SK-N-MC (cell line): Measurements from ENCODE around the gene FAM124A.

Experiments used
- EZH2 ChIP-seq: fragments of 200-600 bp; sonication (generic); IDR thresholded peaks from one replicate; pipeline ENCODE4 v1.6.1; 2017; ENCODE audit warnings: antibody characterized with exemption
- FOXP2 ChIP-seq: optimal IDR thresholded peaks from 2 replicates; pipeline ENCODE3; 2011; ENCODE audit warnings: mild to moderate bottlenecking, moderate library complexity; ENCODE audit not compliant: insufficient read depth; ENCODE audit errors: extremely low read length, control extremely low read depth
- POLR2AphosphoS5 ChIP-seq: IDR thresholded peaks from 2 replicates; pipeline ENCODE4 v1.6.1; 2012; ENCODE audit warnings: mild to moderate bottlenecking, low read depth, low read length, borderline replicate concordance

- no peak for TF ChIP-seq POLR2AphosphoS5
- TF ChIP-seq EZH2, result no peak
- TF ChIP-seq FOXP2, result no peak
These were observed 3.6 kb upstream of the FAM124A start for GRCh38 chr13:51218626-51219025.
